GM06990 (cell line): Measurements from ENCODE around the gene ACTL7A.
"Not testable (repeated sequence)": the region's sequence is repeated elsewhere in the genome, so short reads cannot be mapped to it uniquely, and the experiment has no call there.

ENCODE experiments used
- DNase-seq: peaks from one replicate; pipeline ENCODE4 v3.0.0-alpha.2; 2011; ENCODE audit not compliant: insufficient read length; ENCODE audit errors: extremely low read depth
- H3K27me3 ChIP-seq: replicated peaks from 2 replicates; pipeline ENCODE4 v1.6.0; 2011; ENCODE audit warnings: low read length; ENCODE audit not compliant: control insufficient read depth, insufficient read depth
- H3K36me3 ChIP-seq: 2 replicates; pipeline ENCODE4 v1.5.1; 2011; ENCODE audit warnings: low read length; ENCODE audit not compliant: control insufficient read depth, insufficient read depth
- H3K4me3 ChIP-seq: replicated peaks from 2 replicates; pipeline ENCODE4 v1.5.1; 2011; ENCODE audit warnings: low read depth, mild to moderate bottlenecking, control low read depth, low read length
- TF ChIP-seq, protein P1 (sequence below): IDR thresholded peaks from 2 replicates; pipeline ENCODE4 v1.5.1; 2011; ENCODE audit warnings: low read length, control low read depth, mild to moderate bottlenecking, inconsistent platforms; ENCODE audit not compliant: insufficient read depth, poor library complexity, severe bottlenecking

The ACTL7A gene

DNA sequence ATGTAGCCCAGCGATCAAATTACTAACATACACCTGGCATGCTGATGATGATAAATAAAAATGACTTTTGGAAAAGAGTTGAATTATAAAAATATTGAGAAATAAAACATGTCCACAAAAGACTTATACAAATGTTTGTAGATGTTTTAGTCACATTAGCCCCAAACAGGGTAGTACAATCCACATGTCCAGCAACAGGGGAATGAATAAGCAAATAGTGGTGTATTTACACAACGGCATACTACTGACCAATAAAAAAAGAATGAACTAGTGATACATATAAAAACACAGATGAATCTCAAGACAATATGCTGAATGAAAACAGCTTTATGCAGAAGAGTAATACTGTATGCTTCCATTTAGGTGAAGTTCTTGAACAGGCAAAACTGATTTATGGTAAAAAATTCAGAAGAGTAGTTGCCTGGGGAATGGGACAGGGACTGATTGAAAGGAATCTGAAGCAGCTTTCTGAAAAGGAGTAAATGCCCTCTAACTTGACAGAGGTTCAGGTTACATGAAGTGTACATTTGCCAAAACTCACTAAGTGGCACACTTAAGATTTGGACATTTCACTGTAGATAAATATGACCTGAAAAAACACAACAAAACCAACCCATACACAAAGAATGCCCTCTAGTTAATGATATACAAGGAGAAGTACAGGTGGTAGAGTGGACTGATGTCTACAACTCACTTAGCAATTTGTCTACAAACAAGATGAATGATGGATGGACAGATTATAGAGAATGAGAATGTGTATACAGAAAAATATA is 35.4 kb downstream of the ACTL7A start:
- H3K4me3 ChIP-seq: no peak overlapping the region
- TF ChIP-seq, protein P1, sequence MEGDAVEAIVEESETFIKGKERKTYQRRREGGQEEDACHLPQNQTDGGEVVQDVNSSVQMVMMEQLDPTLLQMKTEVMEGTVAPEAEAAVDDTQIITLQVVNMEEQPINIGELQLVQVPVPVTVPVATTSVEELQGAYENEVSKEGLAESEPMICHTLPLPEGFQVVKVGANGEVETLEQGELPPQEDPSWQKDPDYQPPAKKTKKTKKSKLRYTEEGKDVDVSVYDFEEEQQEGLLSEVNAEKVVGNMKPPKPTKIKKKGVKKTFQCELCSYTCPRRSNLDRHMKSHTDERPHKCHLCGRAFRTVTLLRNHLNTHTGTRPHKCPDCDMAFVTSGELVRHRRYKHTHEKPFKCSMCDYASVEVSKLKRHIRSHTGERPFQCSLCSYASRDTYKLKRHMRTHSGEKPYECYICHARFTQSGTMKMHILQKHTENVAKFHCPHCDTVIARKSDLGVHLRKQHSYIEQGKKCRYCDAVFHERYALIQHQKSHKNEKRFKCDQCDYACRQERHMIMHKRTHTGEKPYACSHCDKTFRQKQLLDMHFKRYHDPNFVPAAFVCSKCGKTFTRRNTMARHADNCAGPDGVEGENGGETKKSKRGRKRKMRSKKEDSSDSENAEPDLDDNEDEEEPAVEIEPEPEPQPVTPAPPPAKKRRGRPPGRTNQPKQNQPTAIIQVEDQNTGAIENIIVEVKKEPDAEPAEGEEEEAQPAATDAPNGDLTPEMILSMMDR: no peak
- H3K27me3 ChIP-seq: no peaks in the 10 kb centered on the region
- peaks cover 9% of the 10 kb centered on the region for H3K36me3 ChIP-seq
- no peak for DNase-seq

DNA sequence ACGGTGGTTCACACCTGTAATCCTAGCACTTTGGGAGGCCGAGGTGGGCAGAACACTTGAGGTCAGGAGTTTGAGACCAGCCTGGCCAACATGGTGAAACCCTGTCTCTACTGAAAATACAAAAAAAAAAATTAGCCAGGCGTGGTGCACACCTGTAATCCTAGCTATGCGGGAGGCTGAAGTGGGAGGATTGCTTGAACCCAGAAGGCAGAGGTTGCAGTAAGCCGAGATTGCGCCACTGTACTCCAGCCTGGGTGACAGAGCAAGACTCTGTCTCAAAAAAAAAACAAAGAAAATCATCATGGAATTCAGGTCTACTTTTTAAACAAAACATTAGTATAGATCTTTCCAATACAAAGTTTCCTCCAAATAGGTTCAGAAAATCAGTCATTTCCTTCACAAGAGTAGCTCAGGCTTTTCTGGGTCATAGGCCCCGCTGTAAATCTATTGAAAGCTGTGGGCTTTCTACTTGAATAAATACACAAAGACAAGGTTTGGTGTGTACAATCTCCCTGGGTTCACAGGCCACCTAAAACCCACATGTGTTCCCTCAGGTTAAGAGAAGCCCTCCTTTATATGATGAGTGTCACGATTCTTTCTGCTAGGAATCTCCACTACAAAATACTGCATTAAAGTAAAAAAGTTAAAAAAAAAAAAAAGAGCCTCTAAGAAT is 37.1 kb downstream of the ACTL7A start:
- H3K27me3 ChIP-seq, H3K36me3 ChIP-seq, H3K4me3 ChIP-seq, DNase-seq: not testable (repeated sequence)

DNA sequence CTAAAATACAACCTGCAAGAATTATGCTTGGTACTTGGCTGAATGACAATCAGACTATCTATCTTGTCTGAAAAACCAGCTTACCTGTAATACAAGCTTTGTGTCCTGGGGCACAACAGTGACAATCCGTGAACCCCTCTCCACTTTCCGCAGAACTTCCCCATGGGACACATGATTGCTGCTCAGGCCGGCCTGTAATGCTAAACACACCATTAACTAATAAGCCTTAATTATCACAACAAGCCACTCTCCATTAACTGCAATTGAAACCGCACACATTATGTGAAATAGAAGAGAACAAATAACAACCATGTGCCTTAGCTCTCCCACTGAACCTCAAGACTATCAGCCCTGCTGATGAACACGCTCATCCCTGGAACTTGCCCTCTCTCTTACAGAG is 38.1 kb downstream of the ACTL7A start:
- H3K4me3 ChIP-seq: no peak overlapping the region
- H3K36me3 ChIP-seq: peaks cover 4% of the 10 kb centered on the region
- DNase-seq: no peak
- no peaks in the 10 kb centered on the region for H3K27me3 ChIP-seq
- TF ChIP-seq, protein P1: no peak

DNA sequence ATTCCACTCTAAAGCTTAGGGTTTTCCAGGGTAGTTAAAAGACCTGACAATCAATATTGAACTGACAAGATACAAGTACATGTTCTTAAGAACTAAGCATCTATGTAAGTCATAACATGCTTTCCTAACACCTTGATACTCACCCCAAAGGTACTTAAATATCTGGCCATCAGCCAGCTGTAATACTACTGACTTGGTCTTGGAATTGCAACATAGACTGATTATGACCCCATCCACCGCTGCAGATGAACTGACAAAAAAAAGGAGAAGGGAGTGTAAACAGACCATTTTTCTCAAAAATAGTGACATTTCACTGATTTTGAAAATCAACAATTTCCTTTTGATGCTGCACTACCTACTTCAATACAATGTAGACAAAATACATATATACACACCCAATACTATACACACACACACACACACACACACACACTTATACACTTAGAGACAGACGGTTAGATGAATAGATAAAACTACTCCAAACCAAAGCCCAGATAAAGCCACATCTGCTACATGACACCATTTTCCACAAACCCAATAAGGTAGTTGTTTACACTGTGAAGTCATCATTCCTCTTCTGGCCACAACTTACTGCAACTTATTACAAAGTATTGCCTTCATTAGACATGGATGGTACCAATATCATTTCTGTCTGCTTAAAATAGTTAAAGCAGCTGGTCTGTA is 41.5 kb downstream of the ACTL7A start:
- no peak overlapping the region for H3K4me3 ChIP-seq
- no peak for DNase-seq
- no peaks in the 10 kb centered on the region for H3K27me3 ChIP-seq
- peaks cover 4% of the 10 kb centered on the region for H3K36me3 ChIP-seq
- TF ChIP-seq, protein P1: no peak

DNA sequence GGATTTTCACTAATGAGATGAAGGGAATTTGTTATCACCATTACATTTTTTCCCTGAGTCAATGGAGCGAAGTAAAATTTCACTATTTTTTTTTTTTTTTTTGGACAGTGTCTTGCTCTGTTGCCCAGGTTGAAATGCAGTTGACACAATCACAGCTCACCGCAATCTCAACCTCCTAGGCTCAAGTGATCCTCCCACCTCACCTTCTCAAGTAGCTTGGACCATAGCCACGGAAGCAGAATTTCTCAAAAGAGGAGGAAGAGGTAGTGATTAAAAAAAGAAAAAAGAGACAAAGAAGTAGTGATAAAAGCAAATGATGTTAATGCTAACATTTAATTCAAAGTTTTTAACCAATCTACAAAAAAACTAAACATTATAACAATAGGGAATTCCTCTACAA is 42.1 kb downstream of the ACTL7A start:
- peaks cover 4% of the 10 kb centered on the region for H3K36me3 ChIP-seq
- TF ChIP-seq, protein P1: no peak
- no peak for DNase-seq
- no peaks in the 10 kb centered on the region for H3K27me3 ChIP-seq
- H3K4me3 ChIP-seq: no peak overlapping the region

DNA sequence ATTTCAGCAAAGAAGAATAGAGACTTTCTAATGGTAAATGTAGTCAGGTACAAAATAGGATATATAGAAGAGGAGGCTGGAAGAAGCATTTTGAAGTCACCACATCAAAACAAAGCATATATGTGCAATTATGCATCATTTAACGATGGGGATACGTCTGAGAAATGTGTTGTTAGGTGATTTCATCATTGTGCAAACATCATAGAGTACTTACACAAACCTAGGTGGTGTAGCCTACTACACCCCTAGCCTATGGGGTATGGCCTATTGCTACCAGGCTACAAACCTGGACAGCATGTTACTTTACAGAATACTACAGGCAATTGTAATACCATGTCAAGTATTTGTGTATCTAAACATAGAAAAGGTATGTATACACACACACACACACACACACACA is 43.4 kb downstream of the ACTL7A start:
- no peaks in the 10 kb centered on the region for H3K27me3 ChIP-seq
- peaks cover 6% of the 10 kb centered on the region for H3K36me3 ChIP-seq
- no peak for DNase-seq
- H3K4me3 ChIP-seq: no peak overlapping the region
- TF ChIP-seq, protein P1: no peak
